GM15510 (cell line): ENCODE results near the gene MRPS18C.

Experiments used
- POLR2A ChIP-seq: IDR thresholded peaks from 3 replicates; pipeline ENCODE4 v1.6.1; 2011; ENCODE audit warnings: borderline replicate concordance; ENCODE audit not compliant: insufficient read length; ENCODE audit errors: extremely low read depth

MRPS18C gene

GRCh38 chr4:83455281-83456183 lies at the start of gene MRPS18C, which contains the start of gene HELQ:
Gene MRPS18C, plus strand, starts transcription at chr4:83456058. Its CDS starts 20 bp downstream, at chr4:83456078.
Gene HELQ, minus strand, starts transcription at chr4:83455823. Its CDS starts 130 bp downstream, at chr4:83455693.
- peak; percentile 85 for TF ChIP-seq POLR2A

- TF ChIP-seq POLR2A: no peak
Measured at GRCh38 chr4:83408908-83409307, 47.0 kb upstream of the MRPS18C start.

GRCh38 chr4:83413676-83414075 lies 42.2 kb upstream of the MRPS18C start:
- no peak for TF ChIP-seq POLR2A

GRCh38 chr4:83417566-83417965 lies 38.3 kb upstream of the MRPS18C start:
- no peak for TF ChIP-seq POLR2A

- TF ChIP-seq POLR2A: no peak
Measured at GRCh38 chr4:83418211-83418610, 37.6 kb upstream of the MRPS18C start.

GRCh38 chr4:83431200-83431599 lies 24.7 kb upstream of the MRPS18C start:
- no peak for TF ChIP-seq POLR2A

- TF ChIP-seq POLR2A: no peak
Measured at GRCh38 chr4:83436680-83437079, 19.2 kb upstream of the MRPS18C start.

GRCh38 chr4:83438719-83439118 lies 17.1 kb upstream of the MRPS18C start:
- TF ChIP-seq POLR2A: no peak

- no peak for TF ChIP-seq POLR2A
Measured at GRCh38 chr4:83440148-83440814, 15.6 kb upstream of the MRPS18C start.

GRCh38 chr4:83440899-83441298 lies 15.0 kb upstream of the MRPS18C start:
- no peak for TF ChIP-seq POLR2A

GRCh38 chr4:83449009-83449408 lies 6.8 kb upstream of the MRPS18C start:
- no peak for TF ChIP-seq POLR2A

- no peak for TF ChIP-seq POLR2A
Measured at GRCh38 chr4:83454686-83455085, 1.2 kb upstream of the MRPS18C start.

- no peak for TF ChIP-seq POLR2A
Measured at GRCh38 chr4:83456184-83456501, 285 bp downstream of the MRPS18C start.

- no peak for TF ChIP-seq POLR2A
Measured at GRCh38 chr4:83473423-83473822, 17.6 kb downstream of the MRPS18C start.

GRCh38 chr4:83473966-83474365 lies 18.1 kb downstream of the MRPS18C start:
- TF ChIP-seq POLR2A: no peak
